Stomach smooth muscle (tissue), 2 donors: ENCODE measurements around the gene USP9X.
A peak's percentile ranks its signal among the peaks of the same experiment; 100 is the strongest.
"Not testable (repeated sequence)": the region's sequence is repeated elsewhere in the genome, so short reads cannot be mapped to it uniquely, and the experiment has no call there.

Source experiments
- H3K27ac ChIP-seq: one replicate; pipeline ENCODE4 v1.7.0; 2013; ENCODE audit warnings: mild to moderate bottlenecking, low read length, inconsistent platforms
- H3K27me3 ChIP-seq, 2 donors: one replicate each; pipeline ENCODE4 v1.7.0; 2013; ENCODE audit warnings: low read length in 2 of 2; ENCODE audit not compliant: insufficient read depth in 2 of 2, control insufficient read depth in 1 of 2
- H3K36me3 ChIP-seq, 2 donors: one replicate each; pipeline ENCODE4 v1.7.0; 2013; ENCODE audit warnings: low read length in 2 of 2; ENCODE audit not compliant: control insufficient read depth in 2 of 2, insufficient read depth in 2 of 2
- H3K4me1 ChIP-seq: one replicate; pipeline ENCODE4 v1.7.0; 2013; ENCODE audit warnings: low read length; ENCODE audit not compliant: control insufficient read depth, insufficient read depth
- H3K4me3 ChIP-seq, 2 donors: one replicate each; pipeline ENCODE4 v1.7.0; 2013; ENCODE audit warnings: low read length in 2 of 2
- H3K9ac ChIP-seq, 2 donors: one replicate each; pipeline ENCODE4 v1.7.0; 2013; ENCODE audit warnings: low read length in 2 of 2, mild to moderate bottlenecking in 1 of 2
- H3K9me3 ChIP-seq, 2 donors: one replicate each; pipeline ENCODE4 v1.7.0; 2013; ENCODE audit warnings: low read length in 2 of 2; ENCODE audit not compliant: control insufficient read depth in 2 of 2
- donor health status: healthy.
- donor health status: Pancreatic carcinoma.

Gene USP9X

DNA sequence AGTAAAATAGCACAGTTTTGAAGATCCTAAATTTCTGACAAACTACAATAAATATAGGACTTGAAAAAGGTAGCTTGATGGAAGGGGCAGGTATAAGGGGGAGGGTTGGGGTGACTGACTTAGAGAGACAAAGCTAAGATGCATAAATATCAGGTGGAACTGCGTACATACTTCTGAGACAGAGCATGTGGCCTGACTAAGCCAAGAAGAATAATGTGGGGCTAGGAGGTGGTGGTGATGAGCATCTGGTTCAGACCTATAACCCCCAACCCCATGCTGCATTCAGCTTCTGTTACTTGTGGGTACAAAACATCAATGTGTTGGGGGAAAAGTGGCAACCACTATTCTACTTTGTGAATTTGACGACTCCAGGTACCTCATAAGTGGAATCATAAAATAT lies 19.8 kb downstream of the USP9X start:
- Histone ChIP-seq H3K36me3 (no peaks in the 10 kb centered on the region), H3K9ac (no peak overlapping the region), H3K27me3 (no peaks in the 10 kb centered on the region), H3K4me3 (no peak overlapping the region), H3K27ac (no peak overlapping the region), H3K9me3 (no peaks in the 10 kb centered on the region), H3K4me1 (no peaks in the 10 kb centered on the region)

- H3K27ac ChIP-seq, H3K36me3 ChIP-seq, H3K4me3 ChIP-seq, H3K4me1 ChIP-seq, H3K9ac ChIP-seq, H3K9me3 ChIP-seq, H3K27me3 ChIP-seq: not testable (repeated sequence)
These were observed 21.0 kb downstream of the USP9X start for GRCh38 chrX:41106257-41106656.

DNA sequence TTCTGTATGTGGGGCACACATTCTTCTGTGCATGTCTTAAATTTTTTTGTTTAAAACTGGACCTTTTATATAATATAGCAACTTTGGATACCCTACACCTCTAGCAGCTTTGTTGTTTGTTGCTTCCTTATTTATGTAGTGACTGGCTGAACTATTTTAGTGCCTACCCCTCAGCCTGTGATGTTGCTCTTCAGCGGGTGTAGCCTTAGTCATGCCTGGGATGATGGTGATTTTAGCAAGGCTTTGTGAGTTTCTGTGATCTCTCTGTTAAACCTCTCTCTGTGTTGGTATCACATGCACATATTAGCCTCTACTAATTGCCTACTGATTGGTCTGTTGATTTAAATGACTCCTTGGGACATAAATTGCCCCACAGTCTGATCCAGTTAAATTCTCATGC lies 22.8 kb downstream of the USP9X start:
- no peaks in the 10 kb centered on the region for H3K4me1 ChIP-seq
- H3K27me3 ChIP-seq = no peaks in the 10 kb centered on the region
- H3K27ac ChIP-seq = no peak overlapping the region

GRCh38 chrX:41108463-41109205 lies 23.4 kb downstream of the USP9X start:
- no peak overlapping the region for H3K9ac ChIP-seq
- no peaks in the 10 kb centered on the region for H3K36me3 ChIP-seq
- no peaks in the 10 kb centered on the region for H3K9me3 ChIP-seq
- H3K4me3 ChIP-seq = peak overlapping the region in 1 of 2 donors; percentile 8
- H3K27me3 ChIP-seq = no peaks in the 10 kb centered on the region
- no peak overlapping the region for H3K27ac ChIP-seq
- H3K4me1 ChIP-seq = no peaks in the 10 kb centered on the region

More for the DNA sequence above, 22.8 kb downstream of the USP9X start:
- Histone ChIP-seq H3K36me3 (no peaks in the 10 kb centered on the region), H3K9ac (no peak overlapping the region), H3K4me3 (peak overlapping the region in 1 of 2 donors; percentile 8), H3K9me3 (no peaks in the 10 kb centered on the region)

DNA sequence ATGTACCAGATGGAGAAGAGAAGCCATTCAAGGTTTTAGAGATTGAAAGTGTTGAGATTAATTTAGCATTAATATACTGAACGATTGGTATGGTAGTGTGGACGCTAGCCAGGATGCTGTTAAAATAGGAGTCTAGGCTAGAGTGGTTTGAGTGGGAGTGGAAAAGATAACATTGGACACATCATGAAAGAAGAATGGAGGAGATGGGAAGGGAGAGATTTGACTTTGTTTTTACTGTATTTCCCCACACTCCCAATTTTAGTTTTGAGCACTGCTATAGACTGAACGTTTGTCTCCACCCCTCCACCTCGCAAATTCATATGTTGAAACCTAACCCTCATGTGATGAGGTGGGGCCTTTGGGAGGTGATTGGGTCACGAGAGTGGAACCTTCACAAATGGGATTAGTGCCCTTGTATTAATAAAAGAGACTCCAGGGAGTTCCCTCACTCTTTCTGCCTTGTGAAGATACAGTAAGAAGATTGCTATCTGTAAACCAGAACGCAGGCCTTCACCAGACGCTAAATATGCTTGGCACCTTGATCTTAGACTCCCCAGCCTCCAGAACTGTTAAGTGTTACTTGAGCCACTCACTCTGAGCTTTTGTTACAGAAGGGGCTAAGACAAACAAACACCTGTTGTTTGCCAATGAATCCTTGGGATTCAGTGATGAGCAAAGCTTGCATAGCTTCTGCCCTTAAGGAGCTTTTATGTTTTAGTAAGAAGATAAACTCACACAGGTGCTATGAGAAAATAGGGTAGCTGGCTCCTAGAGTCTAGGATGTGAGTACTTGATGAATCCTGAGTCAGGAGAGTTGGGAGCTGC lies 25.8 kb downstream of the USP9X start:
- H3K9me3 ChIP-seq = no peaks in the 10 kb centered on the region
- H3K9ac ChIP-seq = no peak overlapping the region
- no peaks in the 10 kb centered on the region for H3K36me3 ChIP-seq
- H3K27ac ChIP-seq = no peak overlapping the region
- H3K4me1 ChIP-seq = no peaks in the 10 kb centered on the region
- H3K4me3 ChIP-seq = no peak overlapping the region
- H3K27me3 ChIP-seq = no peaks in the 10 kb centered on the region

- not testable (repeated sequence) for H3K36me3 ChIP-seq, H3K4me1 ChIP-seq, H3K27ac ChIP-seq, H3K27me3 ChIP-seq, H3K9ac ChIP-seq, H3K9me3 ChIP-seq, H3K4me3 ChIP-seq
These were observed 29.8 kb downstream of the USP9X start for GRCh38 chrX:41115104-41115425.

DNA sequence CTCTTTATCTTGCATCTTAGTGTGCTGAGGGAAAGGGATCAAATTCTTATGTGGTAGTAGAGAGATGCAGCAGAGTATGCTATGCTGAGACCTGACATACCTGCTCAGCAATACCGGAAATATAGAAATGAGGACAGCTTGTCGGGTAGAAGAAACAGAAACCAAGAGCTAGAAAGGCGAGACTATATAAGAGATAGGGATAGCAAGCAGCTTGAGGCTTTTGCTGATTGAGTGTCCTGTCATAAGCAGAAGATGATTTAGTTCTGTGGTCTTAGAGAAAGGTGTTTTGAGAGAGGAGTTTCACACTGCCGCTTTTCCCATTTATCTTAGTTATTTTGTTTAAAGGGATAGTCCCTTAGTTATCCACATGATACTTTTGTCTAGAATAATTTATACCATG lies 31.7 kb downstream of the USP9X start:
- peaks cover 0 to 3% of the 10 kb centered on the region in 2 donors for H3K27me3 ChIP-seq
- H3K27ac ChIP-seq = no peak overlapping the region
- H3K9ac ChIP-seq = no peak overlapping the region
- H3K9me3 ChIP-seq = no peaks in the 10 kb centered on the region
- no peaks in the 10 kb centered on the region for H3K36me3 ChIP-seq
- H3K4me3 ChIP-seq = no peak overlapping the region
- H3K4me1 ChIP-seq = peaks cover 3% of the 10 kb centered on the region

GRCh38 chrX:41118156-41118555 lies 32.9 kb downstream of the USP9X start:
- Histone ChIP-seq H3K36me3 (no peaks in the 10 kb centered on the region), H3K4me1 (peaks cover 3% of the 10 kb centered on the region), H3K4me3 (no peak overlapping the region), H3K9ac (no peak overlapping the region), H3K27ac (no peak overlapping the region), H3K27me3 (peaks cover 0 to 3% of the 10 kb centered on the region in 2 donors), H3K9me3 (no peaks in the 10 kb centered on the region)

DNA sequence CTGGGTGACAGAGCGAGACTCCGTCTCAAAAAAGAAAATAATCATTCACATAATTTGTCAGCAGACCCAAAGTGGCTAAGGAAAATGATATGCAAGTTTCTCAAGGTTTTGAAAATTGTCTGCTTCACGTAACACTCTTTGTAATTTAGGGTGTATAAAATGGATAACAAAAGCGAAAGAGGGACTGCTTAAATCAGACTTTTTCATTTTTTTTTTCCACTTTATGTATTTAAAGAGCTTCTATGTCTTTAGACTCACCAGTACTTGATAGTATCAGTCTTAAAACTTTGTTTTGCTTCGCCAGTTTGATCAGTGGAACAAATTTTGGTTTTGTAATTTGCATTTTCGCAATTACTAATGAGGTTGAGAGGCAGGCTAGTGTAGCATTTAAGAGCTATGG lies 34.6 kb downstream of the USP9X start:
- H3K9ac ChIP-seq = no peak overlapping the region
- H3K27ac ChIP-seq = no peak overlapping the region
- H3K4me3 ChIP-seq = no peak overlapping the region
- peaks cover 3% of the 10 kb centered on the region for H3K4me1 ChIP-seq
- no peaks in the 10 kb centered on the region for H3K9me3 ChIP-seq
- H3K36me3 ChIP-seq = peaks cover 0 to 3% of the 10 kb centered on the region in 2 donors
- H3K27me3 ChIP-seq = peaks cover 0 to 3% of the 10 kb centered on the region in 2 donors

- Histone ChIP-seq H3K4me3 (no peak overlapping the region), H3K27me3 (peaks cover 0 to 3% of the 10 kb centered on the region in 2 donors), H3K36me3 (peaks cover 0 to 3% of the 10 kb centered on the region in 2 donors), H3K9ac (no peak overlapping the region), H3K9me3 (no peaks in the 10 kb centered on the region), H3K4me1 (peaks cover 3% of the 10 kb centered on the region), H3K27ac (no peak overlapping the region)
These were observed 36.5 kb downstream of the USP9X start for GRCh38 chrX:41121766-41122165.
